Pulmonary artery endothelial cell (primary cell): Measurements from ENCODE around the gene MIEF1. TPM values are rescaled to one million over a fixed set of nuclear protein-coding genes. Genes with fewer than 3 reads are reported as not detected.

Source experiments
- DNase-seq: peaks from one replicate; pipeline ENCODE4 v3.0.0-alpha.2; 2011; ENCODE audit warnings: low read depth, low spot score
- total RNA-seq: library from RNA; depleted of rRNA; stranded (reverse); fragments of >200 nt; gene quantifications from 2 replicates; pipeline ENCODE4 v1.2.3, GENCODE V29; 2014

Gene MIEF1
- total RNA-seq, 1 donor from 2014 or later: 24.1 TPM

- DNase-seq: no peak
These were observed 31.4 kb upstream of the MIEF1 start for GRCh38 chr22:39470451-39471291.

GRCh38 chr22:39471381-39472141 lies 30.5 kb upstream of the MIEF1 start:
- no peak for DNase-seq

- DNase-seq: no peak
These were observed 29.2 kb upstream of the MIEF1 start for GRCh38 chr22:39472570-39473556.

GRCh38 chr22:39473851-39474250 lies 28.2 kb upstream of the MIEF1 start:
- no peak for DNase-seq

- no peak for DNase-seq
These were observed 27.6 kb upstream of the MIEF1 start for GRCh38 chr22:39474351-39475111.

- DNase-seq: no peak
These were observed 26.8 kb upstream of the MIEF1 start for GRCh38 chr22:39475337-39475736.

- no peak for DNase-seq
These were observed 26.2 kb upstream of the MIEF1 start for GRCh38 chr22:39475902-39476301.

GRCh38 chr22:39476664-39477063 lies 25.4 kb upstream of the MIEF1 start:
- DNase-seq: no peak

- DNase-seq: no peak
These were observed 24.5 kb upstream of the MIEF1 start for GRCh38 chr22:39477542-39477941.

- DNase-seq: no peak
These were observed 23.6 kb upstream of the MIEF1 start for GRCh38 chr22:39478441-39478850.

- no peak for DNase-seq
These were observed 22.8 kb upstream of the MIEF1 start for GRCh38 chr22:39479254-39479653.

GRCh38 chr22:39480557-39480956 lies 21.5 kb upstream of the MIEF1 start:
- no peak for DNase-seq

- DNase-seq: no peak
These were observed 21.0 kb upstream of the MIEF1 start for GRCh38 chr22:39481054-39481453.

GRCh38 chr22:39481595-39481994 lies 20.5 kb upstream of the MIEF1 start:
- DNase-seq: no peak

GRCh38 chr22:39482768-39483167 lies 19.3 kb upstream of the MIEF1 start:
- DNase-seq: no peak

- DNase-seq: no peak
These were observed 14.9 kb upstream of the MIEF1 start for GRCh38 chr22:39486951-39487825.

GRCh38 chr22:39487826-39488520 lies 14.1 kb upstream of the MIEF1 start:
- no peak for DNase-seq

- no peak for DNase-seq
These were observed 13.5 kb upstream of the MIEF1 start for GRCh38 chr22:39488563-39489083.
